HepG2 (cell line): ENCODE measurements around the gene PLCL2. TPM values are rescaled to one million over a fixed set of nuclear protein-coding genes. Genes with fewer than 3 reads are reported as not detected.
A peak's percentile ranks its signal among the peaks of the same experiment; 100 is the strongest.

Experiments used
- ATAC-seq: fragments of 200-7000 bp; cut with Tn5 transposase; 3 replicates; pipeline ENCODE4 v1.9.1; 2020; ENCODE audit warnings: mild to moderate bottlenecking, moderate library complexity
- BruUV-seq: library from RNA; stranded (reverse); fragments of 400-500 nt; replicated peaks from 2 replicates; lab custom pipeline; 2021; lab: Mats Ljungman, UMichigan
- CTCF ChIA-PET: fragments of 300-600 bp; formaldehyde crosslinking; extraction: SDS; loops from one replicate; lab custom pipeline; 2021; ENCODE audit warnings: low total read pairs, inconsistent platforms, low intra/inter-chr PET ratio; lab: Yijun Ruan, JAX
- POLR2A ChIA-PET: fragments of 350-600 bp; sonication (Branson Sonifier 250); formaldehyde crosslinking; loops from one replicate; lab custom pipeline; 2020; ENCODE audit warnings: antibody characterized with exemption, inconsistent platforms; lab: Yijun Ruan, JAX
- DNase-seq: peaks from one replicate; pipeline ENCODE4 v3.0.0-alpha.2; 2015; ENCODE audit warnings: low spot score
- FAIRE-seq: peaks from 3 replicates; lab custom pipeline; 2011; peaks lifted over from hg19 to GRCh38; lab: Jason Lieb, UNC
- H2AFZ ChIP-seq: one replicate; pipeline ENCODE4 v1.6.1; 2011; ENCODE audit warnings: low read length, inconsistent platforms
- H3K27ac ChIP-seq: fragments of 300-600 bp; 3 replicates; pipeline ENCODE4 v1.8.0; 2011; ENCODE audit warnings: mixed run types, mild to moderate bottlenecking, mixed read lengths, low read length, inconsistent platforms; ENCODE audit not compliant: insufficient read depth; ENCODE audit errors: extremely low read length
- H3K27me3 ChIP-seq, 2 experiments: fragments of 200-600 bp in 1 of 2; 2 replicates in 1 of 2; 3 replicates in 1 of 2; pipeline versions ENCODE4 v1.6.0 to v1.8.0; 2011; ENCODE audit warnings: low read length in 2 of 2, mild to moderate bottlenecking in 2 of 2, moderate library complexity in 2 of 2, inconsistent platforms in 1 of 2; ENCODE audit not compliant: insufficient read depth in 2 of 2, control insufficient read depth in 1 of 2
- H3K36me3 ChIP-seq, 2 experiments: fragments of 200-600 bp in 1 of 2; replicated peaks in 1 of 2; 2 replicates in 1 of 2; 3 replicates in 1 of 2; pipeline versions ENCODE4 v1.5.1 to v1.8.0; 2011; ENCODE audit warnings: low read length in 2 of 2, inconsistent platforms in 1 of 2; ENCODE audit not compliant: insufficient read depth in 2 of 2, control insufficient read depth in 1 of 2
- H3K4me1 ChIP-seq: 2 replicates; pipeline ENCODE4 v1.5.1; 2012; ENCODE audit warnings: low read length, inconsistent platforms; ENCODE audit not compliant: insufficient read depth
- H3K4me2 ChIP-seq: 2 replicates; pipeline ENCODE4 v1.6.0; 2011; ENCODE audit warnings: low read depth, low read length, inconsistent platforms
- H3K4me3 ChIP-seq, 3 experiments: fragments of 200-600 bp in 1 of 3; sonication (generic), shearing (Covaris generic) in 1 of 3; replicated peaks in 1 of 3; 2 replicates each; pipeline ENCODE4 v1.5.1; 2011 to 2016; ENCODE audit warnings: low read length in 3 of 3, inconsistent platforms in 2 of 3, low read depth in 2 of 3, mild to moderate bottlenecking in 2 of 3, control low read depth in 1 of 3, mixed read lengths in 1 of 3; ENCODE audit not compliant: insufficient read depth in 1 of 3
- H3K79me2 ChIP-seq: one replicate; pipeline ENCODE4 v1.6.1; 2011; ENCODE audit warnings: low read length, inconsistent platforms; ENCODE audit not compliant: insufficient read depth
- H3K9ac ChIP-seq: 2 replicates; pipeline ENCODE4 v1.6.0; 2011; ENCODE audit warnings: mild to moderate bottlenecking, low read depth, low read length, inconsistent platforms; ENCODE audit not compliant: insufficient read depth
- H3K9me3 ChIP-seq: 2 replicates; pipeline ENCODE4 v1.5.1; 2012; ENCODE audit warnings: mild to moderate bottlenecking, low read length
- H4K20me1 ChIP-seq: 2 replicates; pipeline ENCODE4 v1.6.0; 2011; ENCODE audit warnings: inconsistent platforms, mild to moderate bottlenecking, low read length, moderate library complexity; ENCODE audit not compliant: insufficient read depth
- CBX1 ChIP-seq: IDR thresholded peaks from one replicate; pipeline ENCODE4 v1.6.1; 2016; ENCODE audit warnings: antibody characterized with exemption, low read depth
- EP300 ChIP-seq, 3 experiments: sonication (generic) in 1 of 3; formaldehyde crosslinking in 1 of 3; IDR thresholded peaks; 2 replicates each; pipeline versions ENCODE4 v1.5.1 to v1.6.1; 2011 to 2020; ENCODE audit warnings: low read depth in 2 of 3, low read length in 2 of 3, borderline replicate concordance in 1 of 3, improper control_type of control experiment in 1 of 3, mild to moderate bottlenecking in 1 of 3, missing genetic modification reagents in 1 of 3, moderate library complexity in 1 of 3
- NCOA5 ChIP-seq: sonication (generic); formaldehyde crosslinking; IDR thresholded peaks from 2 replicates; pipeline ENCODE4 v1.4.0; 2020; ENCODE audit warnings: missing genetic modification reagents
- ZBTB34 ChIP-seq: sonication (generic); formaldehyde crosslinking; IDR thresholded peaks from 2 replicates; pipeline ENCODE4 v1.8.0; 2022; ENCODE audit warnings: mild to moderate bottlenecking, missing genetic modification reagents
- ZBTB42 ChIP-seq: sonication (generic); formaldehyde crosslinking; IDR thresholded peaks from 2 replicates; pipeline ENCODE4 v1.5.0; 2020; ENCODE audit warnings: mild to moderate bottlenecking, missing genetic modification reagents
- ZNF124 ChIP-seq: sonication (generic); formaldehyde crosslinking; IDR thresholded peaks from 2 replicates; pipeline ENCODE4 v1.4.0; 2020; ENCODE audit warnings: missing genetic modification reagents
- ZNF180 ChIP-seq: sonication (generic); formaldehyde crosslinking; IDR thresholded peaks from 2 replicates; pipeline ENCODE4 v1.4.0; 2020; ENCODE audit warnings: low read depth, missing genetic modification reagents, borderline replicate concordance
- ZNF576 ChIP-seq: sonication (generic); formaldehyde crosslinking; IDR thresholded peaks from 2 replicates; pipeline ENCODE4 v1.4.0; 2020; ENCODE audit warnings: mild to moderate bottlenecking, missing genetic modification reagents
- ZNF747 ChIP-seq: sonication (generic); formaldehyde crosslinking; IDR thresholded peaks from 2 replicates; pipeline ENCODE4 v1.8.1; 2023; ENCODE audit warnings: missing genetic modification reagents, mild to moderate bottlenecking, borderline replicate concordance
- ZNF75D ChIP-seq: sonication (generic); formaldehyde crosslinking; IDR thresholded peaks from 2 replicates; pipeline ENCODE4 v1.8.1; 2023; ENCODE audit warnings: missing genetic modification reagents, mild to moderate bottlenecking, borderline replicate concordance
- WGBS: methylation state at CpG from one replicate; pipeline ENCODE4 v1.1.6; 2017; ENCODE audit warnings: low lambda C conversion rate; 5-methylcytosine and 5-hydroxymethylcytosine counted together
- in situ Hi-C: cut with HindIII; loops from 2 replicates; pipeline ENCODE4 v1.10.0; 2017; ENCODE audit warnings: low pct_unique_long_range_greater_than_20kb; ENCODE audit not compliant: extremely low pct_ligation_motif_present
- intact Hi-C: fragments of 100-400 bp; cut with micrococcal nuclease; formaldehyde crosslinking; loops from one replicate; pipeline ENCODE4 v1.10.0; 2022; ENCODE audit not compliant: unreplicated experiment
- polyA plus RNA-seq, 8 experiments: library from polyadenylated mRNA; depleted of rRNA in 3 of 8; stranded (reverse) in 7 of 8; unstranded in 1 of 8; fragments of >200 nt; fragmentation: Illumina TruSeq in 4 of 8; extraction: Trizol in 4 of 8; gene quantifications; 2 replicates each; pipeline versions ENCODE4 v1.2.1 to v1.2.3, GENCODE V29; 2011 to 2016; ENCODE audit warnings: low read depth in 4 of 8, missing spikeins in 1 of 8, mixed read lengths in 1 of 8; ENCODE audit not compliant: insufficient read depth in 1 of 8
- total RNA-seq, 5 experiments: library from RNA; depleted of rRNA; stranded (reverse); fragments of >200 nt; fragmentation: Illumina TruSeq; extraction: Trizol; gene quantifications; 2 replicates each; pipeline ENCODE4 v1.2.3, GENCODE V29; 2016; ENCODE audit warnings: low read depth in 1 of 5
- TF ChIP-seq, protein P1 (sequence below): sonication (generic); formaldehyde crosslinking; IDR thresholded peaks from 2 replicates; pipeline ENCODE4 v1.4.0; 2020; ENCODE audit warnings: missing genetic modification reagents, borderline replicate concordance
- TF ChIP-seq, protein P2 (sequence below): sonication (generic); formaldehyde crosslinking; IDR thresholded peaks from 2 replicates; pipeline ENCODE4 v1.4.0; 2020; ENCODE audit warnings: missing genetic modification reagents, borderline replicate concordance

Gene PLCL2
- total and polyA plus RNA-seq, 2 of the 13 experiments (the other 11 are each of a cell fraction or from before 2014, with no cell fraction given): not detected

GRCh38 chr3:17014709-17015108 is 130.0 kb downstream of the PLCL2 start:
- Histone ChIP-seq H3K9ac (no peak overlapping the region), H3K9me3 (no peaks in the 10 kb centered on the region), H3K36me3 (no peaks in the 10 kb centered on the region), H3K4me3 (no peak overlapping the region), H4K20me1 (no peaks in the 10 kb centered on the region), H3K4me2 (no peak overlapping the region), H3K4me1 (peaks cover 12% of the 10 kb centered on the region), H2AFZ (no peak overlapping the region), H3K27ac (no peak overlapping the region), H3K79me2 (no peaks in the 10 kb centered on the region), H3K27me3 (no peaks in the 10 kb centered on the region)
- intact Hi-C loops: no loop called here
- no TSS peak for BruUV-seq
- ChIA-PET POLR2A (no interaction called here), CTCF (no interaction called here)
- in situ Hi-C loops: no loop called here
- ATAC-seq (peak; percentile 38; the same call in 2 of the 3 replicates), DNase-seq (no peak), FAIRE-seq (no peak)
- no peak for TF ChIP-seq EP300 (IDR thresholded peaks at IDR 0.05; ENCODE audit: low read depth in 2 of 2, low read length in 2 of 2)
- no peak for TF ChIP-seq EP300 (CRISPR knock-in tag; IDR thresholded peaks at IDR 0.05; ENCODE audit: borderline replicate concordance)
- TF ChIP-seq ZNF180 (CRISPR knock-in tag): no peak
- TF ChIP-seq ZNF75D (CRISPR knock-in tag): no peak
- TF ChIP-seq ZNF576 (CRISPR knock-in tag): no peak
- no peak for TF ChIP-seq ZNF124
- TF ChIP-seq, protein P1, sequence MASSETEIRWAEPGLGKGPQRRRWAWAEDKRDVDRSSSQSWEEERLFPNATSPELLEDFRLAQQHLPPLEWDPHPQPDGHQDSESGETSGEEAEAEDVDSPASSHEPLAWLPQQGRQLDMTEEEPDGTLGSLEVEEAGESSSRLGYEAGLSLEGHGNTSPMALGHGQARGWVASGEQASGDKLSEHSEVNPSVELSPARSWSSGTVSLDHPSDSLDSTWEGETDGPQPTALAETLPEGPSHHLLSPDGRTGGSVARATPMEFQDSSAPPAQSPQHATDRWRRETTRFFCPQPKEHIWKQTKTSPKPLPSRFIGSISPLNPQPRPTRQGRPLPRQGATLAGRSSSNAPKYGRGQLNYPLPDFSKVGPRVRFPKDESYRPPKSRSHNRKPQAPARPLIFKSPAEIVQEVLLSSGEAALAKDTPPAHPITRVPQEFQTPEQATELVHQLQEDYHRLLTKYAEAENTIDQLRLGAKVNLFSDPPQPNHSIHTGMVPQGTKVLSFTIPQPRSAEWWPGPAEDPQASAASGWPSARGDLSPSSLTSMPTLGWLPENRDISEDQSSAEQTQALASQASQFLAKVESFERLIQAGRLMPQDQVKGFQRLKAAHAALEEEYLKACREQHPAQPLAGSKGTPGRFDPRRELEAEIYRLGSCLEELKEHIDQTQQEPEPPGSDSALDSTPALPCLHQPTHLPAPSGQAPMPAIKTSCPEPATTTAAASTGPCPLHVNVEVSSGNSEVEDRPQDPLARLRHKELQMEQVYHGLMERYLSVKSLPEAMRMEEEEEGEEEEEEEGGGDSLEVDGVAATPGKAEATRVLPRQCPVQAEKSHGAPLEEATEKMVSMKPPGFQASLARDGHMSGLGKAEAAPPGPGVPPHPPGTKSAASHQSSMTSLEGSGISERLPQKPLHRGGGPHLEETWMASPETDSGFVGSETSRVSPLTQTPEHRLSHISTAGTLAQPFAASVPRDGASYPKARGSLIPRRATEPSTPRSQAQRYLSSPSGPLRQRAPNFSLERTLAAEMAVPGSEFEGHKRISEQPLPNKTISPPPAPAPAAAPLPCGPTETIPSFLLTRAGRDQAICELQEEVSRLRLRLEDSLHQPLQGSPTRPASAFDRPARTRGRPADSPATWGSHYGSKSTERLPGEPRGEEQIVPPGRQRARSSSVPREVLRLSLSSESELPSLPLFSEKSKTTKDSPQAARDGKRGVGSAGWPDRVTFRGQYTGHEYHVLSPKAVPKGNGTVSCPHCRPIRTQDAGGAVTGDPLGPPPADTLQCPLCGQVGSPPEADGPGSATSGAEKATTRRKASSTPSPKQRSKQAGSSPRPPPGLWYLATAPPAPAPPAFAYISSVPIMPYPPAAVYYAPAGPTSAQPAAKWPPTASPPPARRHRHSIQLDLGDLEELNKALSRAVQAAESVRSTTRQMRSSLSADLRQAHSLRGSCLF (CRISPR knock-in tag): no peak
- no peak for TF ChIP-seq ZBTB34 (CRISPR knock-in tag)
- TF ChIP-seq, protein P2, sequence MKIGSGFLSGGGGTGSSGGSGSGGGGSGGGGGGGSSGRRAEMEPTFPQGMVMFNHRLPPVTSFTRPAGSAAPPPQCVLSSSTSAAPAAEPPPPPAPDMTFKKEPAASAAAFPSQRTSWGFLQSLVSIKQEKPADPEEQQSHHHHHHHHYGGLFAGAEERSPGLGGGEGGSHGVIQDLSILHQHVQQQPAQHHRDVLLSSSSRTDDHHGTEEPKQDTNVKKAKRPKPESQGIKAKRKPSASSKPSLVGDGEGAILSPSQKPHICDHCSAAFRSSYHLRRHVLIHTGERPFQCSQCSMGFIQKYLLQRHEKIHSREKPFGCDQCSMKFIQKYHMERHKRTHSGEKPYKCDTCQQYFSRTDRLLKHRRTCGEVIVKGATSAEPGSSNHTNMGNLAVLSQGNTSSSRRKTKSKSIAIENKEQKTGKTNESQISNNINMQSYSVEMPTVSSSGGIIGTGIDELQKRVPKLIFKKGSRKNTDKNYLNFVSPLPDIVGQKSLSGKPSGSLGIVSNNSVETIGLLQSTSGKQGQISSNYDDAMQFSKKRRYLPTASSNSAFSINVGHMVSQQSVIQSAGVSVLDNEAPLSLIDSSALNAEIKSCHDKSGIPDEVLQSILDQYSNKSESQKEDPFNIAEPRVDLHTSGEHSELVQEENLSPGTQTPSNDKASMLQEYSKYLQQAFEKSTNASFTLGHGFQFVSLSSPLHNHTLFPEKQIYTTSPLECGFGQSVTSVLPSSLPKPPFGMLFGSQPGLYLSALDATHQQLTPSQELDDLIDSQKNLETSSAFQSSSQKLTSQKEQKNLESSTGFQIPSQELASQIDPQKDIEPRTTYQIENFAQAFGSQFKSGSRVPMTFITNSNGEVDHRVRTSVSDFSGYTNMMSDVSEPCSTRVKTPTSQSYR: no peak
- TF ChIP-seq CBX1: no peak
- TF ChIP-seq NCOA5: no peak
- no peak for TF ChIP-seq ZNF747 (CRISPR knock-in tag)
- no peak for TF ChIP-seq ZBTB42 (CRISPR knock-in tag)
- 21% methylated on average over 8 of the region's 8 CpGs for WGBS
